ENCODE results near the gene PHF5A. TPM values are rescaled to one million over a fixed set of nuclear protein-coding genes. Genes with fewer than 3 reads are reported as not detected.

The PHF5A gene
- total RNA-seq, 3 donors from 2014 or later: 42.0 to 46.0 (median 43.8) TPM

- Histone ChIP-seq H3K4me1 (peaks cover 0 to 6% of the 10 kb centered on the region in 2 donors), H3K9me3 (no peaks in the 10 kb centered on the region), H3K36me3 (no peaks in the 10 kb centered on the region), H3K27ac (peak overlapping the region; percentile 6 to 38), H3K27me3 (no peaks in the 10 kb centered on the region), H3K4me3 (no peak overlapping the region)
- DNase-seq (ENCODE audit: low spot score in 2 of 2): no peak
- intact Hi-C loops (cut with DNase I; ENCODE audit: low total_unique reads): no loop called here
- no peak for TF ChIP-seq CTCF (IDR thresholded peaks at IDR 0.05)
- no peak for TF ChIP-seq POLR2A (IDR thresholded peaks at IDR 0.05)
- no peak for TF ChIP-seq POLR2AphosphoS5 (IDR thresholded peaks at IDR 0.05)
These were observed 19.6 kb upstream of the PHF5A start for GRCh38 chr22:41488076-41488475.

GRCh38 chr22:41487037-41487935 is 18.8 kb upstream of the PHF5A start:
- intact Hi-C loops (cut with DNase I; ENCODE audit: low total_unique reads): no loop called here
- DNase-seq (ENCODE audit: low spot score in 2 of 2): no peak
- Histone ChIP-seq H3K4me1 (peaks cover 0 to 6% of the 10 kb centered on the region in 2 donors), H3K27me3 (no peaks in the 10 kb centered on the region), H3K27ac (no peak overlapping the region), H3K36me3 (no peaks in the 10 kb centered on the region), H3K9me3 (no peaks in the 10 kb centered on the region), H3K4me3 (no peak overlapping the region)
- TF ChIP-seq POLR2AphosphoS5 (IDR thresholded peaks at IDR 0.05) (no peak), CTCF (IDR thresholded peaks at IDR 0.05) (no peak), POLR2A (IDR thresholded peaks at IDR 0.05) (no peak)

- H3K9me3 ChIP-seq: no peaks in the 10 kb centered on the region
- intact Hi-C loops (cut with DNase I; ENCODE audit: low total_unique reads): no loop called here
- DNase-seq (ENCODE audit: low spot score in 2 of 2): no peak
- H3K4me1 ChIP-seq: peaks cover 0 to 16% of the 10 kb centered on the region in 2 donors
- H3K27ac ChIP-seq: peak overlapping the region; percentile 41 to 52
- no peak overlapping the region for H3K4me3 ChIP-seq
- TF ChIP-seq CTCF (IDR thresholded peaks at IDR 0.05) (no peak), POLR2AphosphoS5 (IDR thresholded peaks at IDR 0.05) (no peak), POLR2A (IDR thresholded peaks at IDR 0.05) (no peak)
- no peaks in the 10 kb centered on the region for H3K27me3 ChIP-seq
- no peaks in the 10 kb centered on the region for H3K36me3 ChIP-seq
These were observed 16.5 kb upstream of the PHF5A start for GRCh38 chr22:41485033-41485432.

- no peak overlapping the region for H3K4me3 ChIP-seq
- peak overlapping the region; percentile 78 to 82 for H3K27ac ChIP-seq
- TF ChIP-seq CTCF (IDR thresholded peaks at IDR 0.05) (no peak), POLR2A (IDR thresholded peaks at IDR 0.05) (no peak), POLR2AphosphoS5 (IDR thresholded peaks at IDR 0.05) (no peak)
- H3K9me3 ChIP-seq: no peaks in the 10 kb centered on the region
- intact Hi-C loops (cut with DNase I; ENCODE audit: low total_unique reads): no loop called here
- no peak for DNase-seq (ENCODE audit: low spot score in 2 of 2)
- peaks cover 0 to 22% of the 10 kb centered on the region in 2 donors for H3K4me1 ChIP-seq
- no peaks in the 10 kb centered on the region for H3K27me3 ChIP-seq
- no peaks in the 10 kb centered on the region for H3K36me3 ChIP-seq
These were observed 13.9 kb upstream of the PHF5A start for GRCh38 chr22:41482319-41482935.

- intact Hi-C loops (cut with DNase I; ENCODE audit: low total_unique reads): no loop called here
- no peaks in the 10 kb centered on the region for H3K9me3 ChIP-seq
- no peak for DNase-seq (ENCODE audit: low spot score in 2 of 2)
- no peaks in the 10 kb centered on the region for H3K36me3 ChIP-seq
- H3K4me1 ChIP-seq: peaks cover 0 to 22% of the 10 kb centered on the region in 2 donors
- TF ChIP-seq POLR2A (IDR thresholded peaks at IDR 0.05) (no peak), CTCF (IDR thresholded peaks at IDR 0.05) (no peak), POLR2AphosphoS5 (IDR thresholded peaks at IDR 0.05) (no peak)
- no peak overlapping the region for H3K4me3 ChIP-seq
- H3K27me3 ChIP-seq: no peaks in the 10 kb centered on the region
- H3K27ac ChIP-seq: peak overlapping the region; percentile 78 to 82
These were observed 13.4 kb upstream of the PHF5A start for GRCh38 chr22:41481925-41482318.

Measured in breast epithelium (tissue), 4 donors.